ENCODE results near the gene SP100. TPM values are rescaled to one million over a fixed set of nuclear protein-coding genes. Genes with fewer than 3 reads are reported as not detected.

Gene SP100
- total and polyA plus RNA-seq, 4 donors: 8.2 to 43.2 (median 21.1) TPM

DNA sequence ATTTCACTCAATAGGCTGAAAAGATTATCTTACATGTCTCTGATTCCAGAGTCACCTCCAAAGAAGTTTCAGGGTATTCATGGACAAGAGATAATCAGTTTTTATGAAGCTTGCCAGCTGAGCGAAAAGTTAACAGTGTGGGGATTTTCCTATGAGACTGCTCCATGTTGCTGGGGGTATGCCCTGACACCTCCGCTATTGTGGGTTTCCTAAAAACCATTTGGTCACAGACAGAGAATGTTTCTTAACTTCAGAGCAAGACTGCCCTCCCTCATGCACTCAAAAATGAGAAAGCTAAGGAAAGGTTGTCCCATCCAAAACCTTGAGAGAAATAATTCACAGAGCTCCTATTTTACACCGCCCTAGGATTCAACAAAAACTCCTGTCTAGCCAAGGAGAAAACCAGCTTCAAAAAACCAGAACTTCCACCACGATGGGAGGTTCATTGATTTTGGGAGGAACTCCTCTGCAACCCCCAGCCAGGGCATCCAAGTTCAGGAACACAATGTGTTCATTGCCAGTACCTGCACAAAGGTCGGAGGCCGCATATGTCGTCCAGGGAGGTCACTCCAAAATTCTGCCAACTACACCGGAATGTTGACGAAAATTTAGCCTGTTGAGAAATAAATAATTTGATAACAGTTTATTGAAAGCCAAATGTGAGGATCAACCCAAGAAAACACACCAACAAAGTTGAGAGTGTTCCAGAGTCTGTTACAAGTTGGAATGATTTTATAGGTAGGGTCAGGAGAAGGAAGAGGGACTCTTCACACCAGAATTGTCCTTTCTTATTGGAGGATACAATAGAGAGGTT, 104.3 kb downstream of the SP100 start:
- Histone ChIP-seq H3K36me3 (ENCODE audit: control insufficient read depth, insufficient read depth, low read length) (no peaks in the 10 kb centered on the region), H3K4me1 (ENCODE audit: control insufficient read depth, insufficient read depth, low read length) (no peaks in the 10 kb centered on the region), H3K27ac (ENCODE audit: low read depth, low read length) (no peak overlapping the region), H3K4me3 (ENCODE audit: low read depth, low read length) (no peak overlapping the region), H3K9me3 (ENCODE audit: control insufficient read depth, insufficient read depth, low read length) (no peaks in the 10 kb centered on the region), H3K27me3 (ENCODE audit: control insufficient read depth, insufficient read depth, low read length) (no peaks in the 10 kb centered on the region)
- DNase-seq (ENCODE audit: low read depth in 4 of 6, low spot score in 6 of 6): no peak
- WGBS (ENCODE audit: insufficient coverage): 88% methylated on average over 5 of the region's 9 CpGs

DNA sequence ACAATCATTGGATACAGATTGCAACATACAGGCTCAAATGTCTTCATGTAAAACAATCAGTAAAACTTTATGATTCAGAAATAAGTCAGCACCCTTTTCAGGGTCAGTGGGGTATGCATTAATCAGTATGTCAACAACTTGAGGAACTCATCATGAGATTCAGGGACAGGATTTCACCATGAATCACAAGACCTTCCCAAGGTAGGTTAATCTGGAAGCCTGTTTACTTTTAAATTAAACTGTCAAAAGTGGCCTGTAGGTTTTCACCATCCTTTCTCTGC, 104.8 kb downstream of the SP100 start:
- no peak overlapping the region for H3K27ac ChIP-seq (ENCODE audit: low read depth, low read length)
- no peak overlapping the region for H3K4me3 ChIP-seq (ENCODE audit: low read depth, low read length)
- H3K36me3 ChIP-seq (ENCODE audit: control insufficient read depth, insufficient read depth, low read length): no peaks in the 10 kb centered on the region
- H3K9me3 ChIP-seq (ENCODE audit: control insufficient read depth, insufficient read depth, low read length): no peaks in the 10 kb centered on the region
- H3K4me1 ChIP-seq (ENCODE audit: control insufficient read depth, insufficient read depth, low read length): no peaks in the 10 kb centered on the region
- no peak for DNase-seq (ENCODE audit: low read depth in 4 of 6, low spot score in 6 of 6)
- no peaks in the 10 kb centered on the region for H3K27me3 ChIP-seq (ENCODE audit: control insufficient read depth, insufficient read depth, low read length)

DNA sequence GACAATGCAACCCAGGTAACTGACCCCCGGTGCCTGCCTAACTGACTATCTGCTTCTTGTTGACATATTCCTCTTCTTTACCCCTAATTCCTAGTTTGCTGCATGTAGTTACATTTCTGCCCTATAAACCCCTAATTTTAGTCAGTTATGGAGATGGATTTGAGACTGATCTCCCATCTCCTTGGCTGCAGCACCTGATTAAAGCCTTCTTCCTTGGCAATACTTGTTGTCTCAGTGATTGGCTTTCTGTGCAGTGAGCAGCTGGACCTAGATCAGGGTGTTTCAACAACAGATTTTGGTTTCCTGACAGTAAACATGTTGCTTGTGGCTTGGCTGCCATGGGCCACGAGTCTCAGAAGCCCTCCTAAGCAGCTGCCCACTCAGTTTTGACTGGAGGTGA, 105.4 kb downstream of the SP100 start:
- H3K27ac ChIP-seq (ENCODE audit: low read depth, low read length): no peak overlapping the region
- no peaks in the 10 kb centered on the region for H3K27me3 ChIP-seq (ENCODE audit: control insufficient read depth, insufficient read depth, low read length)
- H3K4me1 ChIP-seq (ENCODE audit: control insufficient read depth, insufficient read depth, low read length): no peaks in the 10 kb centered on the region
- no peaks in the 10 kb centered on the region for H3K9me3 ChIP-seq (ENCODE audit: control insufficient read depth, insufficient read depth, low read length)
- H3K36me3 ChIP-seq (ENCODE audit: control insufficient read depth, insufficient read depth, low read length): no peaks in the 10 kb centered on the region
- H3K4me3 ChIP-seq (ENCODE audit: low read depth, low read length): no peak overlapping the region
- 67% methylated on average over 1 of the region's 2 CpGs for WGBS (ENCODE audit: insufficient coverage)
- DNase-seq (ENCODE audit: low read depth in 4 of 6, low spot score in 6 of 6): no peak

DNA sequence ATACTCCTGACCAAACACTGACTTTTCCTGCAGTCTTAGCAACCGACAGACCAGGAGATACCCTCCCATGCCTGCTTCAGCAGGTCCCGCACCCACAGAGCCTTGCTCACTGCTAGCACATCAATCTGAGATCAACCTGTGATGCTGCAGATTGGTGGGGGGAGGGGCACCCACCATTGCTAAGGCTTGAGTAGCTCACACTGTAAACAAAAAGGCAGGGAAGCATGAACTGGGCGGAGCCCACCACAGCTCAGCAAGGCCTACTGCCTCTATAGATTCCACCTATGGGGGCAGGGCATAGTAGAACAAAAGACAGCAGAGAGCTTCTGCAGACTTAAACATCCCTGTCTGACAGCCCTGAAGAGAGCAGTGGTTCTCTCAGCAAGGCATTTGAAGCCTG, 109.7 kb downstream of the SP100 start:
- DNase-seq (ENCODE audit: low read depth in 4 of 6, low spot score in 6 of 6): no peak
- Histone ChIP-seq H3K4me1 (ENCODE audit: control insufficient read depth, insufficient read depth, low read length) (no peaks in the 10 kb centered on the region), H3K27me3 (ENCODE audit: control insufficient read depth, insufficient read depth, low read length) (no peaks in the 10 kb centered on the region), H3K4me3 (ENCODE audit: low read depth, low read length) (no peak overlapping the region), H3K27ac (ENCODE audit: low read depth, low read length) (no peak overlapping the region), H3K9me3 (ENCODE audit: control insufficient read depth, insufficient read depth, low read length) (no peaks in the 10 kb centered on the region), H3K36me3 (ENCODE audit: control insufficient read depth, insufficient read depth, low read length) (no peaks in the 10 kb centered on the region)
- 92% methylated on average over 2 of the region's 3 CpGs for WGBS (ENCODE audit: insufficient coverage)

DNA sequence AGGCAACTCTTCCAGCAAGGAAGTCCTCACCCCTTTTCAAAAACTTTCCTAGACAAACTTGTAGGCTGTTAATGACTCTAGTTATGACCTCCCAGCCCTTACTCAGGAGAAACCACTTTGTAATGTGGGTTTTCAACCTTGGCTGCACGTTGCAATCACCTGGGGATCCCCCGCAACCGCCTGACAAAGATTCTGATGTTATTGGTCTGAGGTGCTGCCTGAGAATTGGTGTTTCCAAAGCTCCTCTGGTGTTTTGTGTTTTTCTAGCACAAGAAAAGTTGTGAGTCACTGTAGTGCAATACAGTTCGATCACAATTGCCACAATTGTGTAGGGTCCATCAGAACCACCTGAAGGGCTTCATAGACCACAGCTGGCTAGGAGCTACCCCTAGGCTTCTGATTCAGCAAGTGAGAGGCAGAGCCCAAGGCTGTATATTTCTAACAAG, 121.6 kb downstream of the SP100 start:
- Histone ChIP-seq H3K4me3 (ENCODE audit: low read depth, low read length) (no peak overlapping the region), H3K9me3 (ENCODE audit: control insufficient read depth, insufficient read depth, low read length) (peaks cover 2% of the 10 kb centered on the region), H3K27me3 (ENCODE audit: control insufficient read depth, insufficient read depth, low read length) (no peaks in the 10 kb centered on the region), H3K27ac (ENCODE audit: low read depth, low read length) (no peak overlapping the region), H3K4me1 (ENCODE audit: control insufficient read depth, insufficient read depth, low read length) (no peaks in the 10 kb centered on the region), H3K36me3 (ENCODE audit: control insufficient read depth, insufficient read depth, low read length) (no peaks in the 10 kb centered on the region)
- no peak for DNase-seq (ENCODE audit: low read depth in 4 of 6, low spot score in 6 of 6)
- 93% methylated on average over 3 of the region's 4 CpGs for WGBS (ENCODE audit: insufficient coverage)

DNA sequence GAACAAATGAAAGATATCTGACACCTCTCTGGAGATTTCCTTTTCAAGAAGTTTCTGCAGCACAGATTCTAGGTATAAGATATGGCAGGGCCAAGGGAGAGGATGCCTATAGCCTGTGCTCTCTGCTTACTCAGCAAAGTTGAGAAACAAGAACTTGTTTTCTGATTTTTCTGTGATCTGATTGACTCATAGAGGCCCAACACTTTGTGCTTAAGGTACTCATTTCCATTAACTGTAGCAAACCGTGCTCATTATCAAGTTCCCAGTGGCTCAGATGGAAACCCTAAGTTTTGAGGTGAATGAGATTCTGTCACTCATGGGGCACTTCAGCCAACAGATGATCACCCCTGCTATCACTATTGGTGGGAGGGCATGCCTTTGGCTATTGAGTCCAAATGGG, 124.3 kb downstream of the SP100 start:
- WGBS (ENCODE audit: insufficient coverage): no CpG with 5 or more reads among the region's 1 CpG
- H3K9me3 ChIP-seq (ENCODE audit: control insufficient read depth, insufficient read depth, low read length): peaks cover 2% of the 10 kb centered on the region

DNA sequence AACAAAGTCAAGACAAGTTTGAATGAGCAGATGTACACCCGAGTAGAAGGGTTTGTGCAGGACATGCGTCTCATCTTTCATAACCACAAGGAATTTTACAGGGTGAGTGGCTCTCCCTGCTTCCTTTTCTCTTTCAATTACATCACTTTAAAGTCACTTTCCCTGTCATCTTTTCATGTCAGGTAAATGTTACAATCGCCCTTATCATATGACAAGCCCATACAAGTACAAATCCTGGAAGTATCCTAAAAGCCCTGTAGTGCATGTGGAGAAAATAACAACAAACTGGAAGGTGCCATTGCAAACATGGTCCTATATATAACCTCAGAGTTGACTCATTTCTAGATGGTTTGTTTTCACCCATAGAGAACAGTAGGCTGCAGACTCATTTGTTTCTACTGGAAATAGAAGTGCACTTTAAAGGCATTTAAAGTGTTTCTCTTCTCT, 126.0 kb downstream of the SP100 start:
- no peaks in the 10 kb centered on the region for H3K36me3 ChIP-seq (ENCODE audit: control insufficient read depth, insufficient read depth, low read length)
- WGBS (ENCODE audit: insufficient coverage): 89% methylated on average over 2 of the region's 3 CpGs
- no peaks in the 10 kb centered on the region for H3K4me1 ChIP-seq (ENCODE audit: control insufficient read depth, insufficient read depth, low read length)
- no peak for DNase-seq (ENCODE audit: low read depth in 4 of 6, low spot score in 6 of 6)
- no peak overlapping the region for H3K27ac ChIP-seq (ENCODE audit: low read depth, low read length)
- H3K4me3 ChIP-seq (ENCODE audit: low read depth, low read length): no peak overlapping the region
- H3K9me3 ChIP-seq (ENCODE audit: control insufficient read depth, insufficient read depth, low read length): peaks cover 2% of the 10 kb centered on the region
- H3K27me3 ChIP-seq (ENCODE audit: control insufficient read depth, insufficient read depth, low read length): no peaks in the 10 kb centered on the region

More for the DNA sequence above, 124.3 kb downstream of the SP100 start:
- H3K4me1 ChIP-seq (ENCODE audit: control insufficient read depth, insufficient read depth, low read length): no peaks in the 10 kb centered on the region
- no peak for DNase-seq (ENCODE audit: low read depth in 4 of 6, low spot score in 6 of 6)
- no peak overlapping the region for H3K27ac ChIP-seq (ENCODE audit: low read depth, low read length)
- no peaks in the 10 kb centered on the region for H3K36me3 ChIP-seq (ENCODE audit: control insufficient read depth, insufficient read depth, low read length)
- no peak overlapping the region for H3K4me3 ChIP-seq (ENCODE audit: low read depth, low read length)
- H3K27me3 ChIP-seq (ENCODE audit: control insufficient read depth, insufficient read depth, low read length): no peaks in the 10 kb centered on the region

DNA sequence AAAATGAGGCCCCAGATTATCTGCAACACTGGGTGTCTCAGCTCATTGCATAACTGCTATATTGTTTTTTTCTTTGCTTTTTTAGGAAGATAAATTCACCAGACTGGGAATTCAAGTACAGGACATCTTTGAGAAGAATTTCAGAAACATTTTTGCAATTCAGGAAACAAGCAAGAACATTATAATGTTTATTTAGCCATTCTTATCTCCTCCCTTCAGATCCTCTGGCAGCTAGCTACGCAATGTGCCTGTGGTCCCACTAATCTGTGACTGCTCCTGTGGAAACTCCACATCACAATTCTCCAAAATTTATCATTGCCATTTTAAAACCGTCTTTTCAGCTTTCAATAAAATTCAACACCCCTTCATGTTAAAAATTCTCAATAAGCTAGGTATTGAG, 126.8 kb downstream of the SP100 start:
- peaks cover 2% of the 10 kb centered on the region for H3K9me3 ChIP-seq (ENCODE audit: control insufficient read depth, insufficient read depth, low read length)
- no peak overlapping the region for H3K27ac ChIP-seq (ENCODE audit: low read depth, low read length)
- WGBS (ENCODE audit: insufficient coverage): 100% methylated on average over 1 of the region's 2 CpGs
- H3K4me1 ChIP-seq (ENCODE audit: control insufficient read depth, insufficient read depth, low read length): no peaks in the 10 kb centered on the region
- no peak for DNase-seq (ENCODE audit: low read depth in 4 of 6, low spot score in 6 of 6)
- no peaks in the 10 kb centered on the region for H3K27me3 ChIP-seq (ENCODE audit: control insufficient read depth, insufficient read depth, low read length)
- H3K4me3 ChIP-seq (ENCODE audit: low read depth, low read length): no peak overlapping the region
- H3K36me3 ChIP-seq (ENCODE audit: control insufficient read depth, insufficient read depth, low read length): no peaks in the 10 kb centered on the region

DNA sequence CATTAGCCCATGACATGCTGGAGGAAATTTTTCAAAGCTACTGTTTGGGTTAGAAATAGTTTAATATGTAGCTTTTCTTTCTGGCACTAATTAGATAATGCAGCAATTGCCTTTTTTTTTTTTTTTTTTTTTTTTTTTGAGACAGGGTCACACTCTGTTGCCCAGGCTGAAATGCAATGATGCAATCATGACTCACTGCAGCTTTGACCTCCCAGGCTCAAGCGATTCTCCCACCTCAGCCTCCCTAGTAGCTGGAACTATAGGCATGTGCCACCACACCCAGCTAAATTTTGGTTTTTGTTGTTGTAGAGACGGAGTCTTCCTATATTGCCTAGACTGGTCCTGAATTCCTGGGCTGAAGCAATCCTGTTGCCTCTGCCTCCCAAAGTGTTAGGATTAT, 136.2 kb downstream of the SP100 start:
- Histone ChIP-seq H3K4me3 (ENCODE audit: low read depth, low read length) (no peak overlapping the region), H3K27ac (ENCODE audit: low read depth, low read length) (no peak overlapping the region), H3K9me3 (ENCODE audit: control insufficient read depth, insufficient read depth, low read length) (peaks cover 1% of the 10 kb centered on the region), H3K27me3 (ENCODE audit: control insufficient read depth, insufficient read depth, low read length) (no peaks in the 10 kb centered on the region), H3K4me1 (ENCODE audit: control insufficient read depth, insufficient read depth, low read length) (no peaks in the 10 kb centered on the region), H3K36me3 (ENCODE audit: control insufficient read depth, insufficient read depth, low read length) (no peaks in the 10 kb centered on the region)
- DNase-seq (ENCODE audit: low read depth in 4 of 6, low spot score in 6 of 6): no peak
- WGBS (ENCODE audit: insufficient coverage): no CpG with 5 or more reads among the region's 2 CpGs

DNA sequence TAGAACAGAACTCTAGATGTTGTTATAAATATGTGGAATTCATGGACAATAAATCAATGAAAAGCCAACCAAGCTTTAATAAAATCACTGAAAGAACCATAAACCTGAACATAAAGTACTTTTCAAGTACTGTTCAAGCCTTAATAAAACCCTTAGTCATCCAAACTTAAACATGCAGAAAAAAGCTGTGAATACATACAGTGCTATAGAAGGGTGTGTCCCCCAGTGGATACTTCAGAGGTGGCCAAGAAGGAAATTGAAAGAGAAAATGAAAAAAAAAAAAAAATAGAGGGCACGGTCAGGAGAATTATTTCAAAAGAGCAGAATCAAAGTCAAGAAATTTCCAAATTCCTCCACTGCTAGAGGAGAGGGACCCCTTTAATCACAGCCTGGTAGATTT, 141.1 kb downstream of the SP100 start:
- no peak for DNase-seq (ENCODE audit: low read depth in 4 of 6, low spot score in 6 of 6)
- Histone ChIP-seq H3K4me3 (ENCODE audit: low read depth, low read length) (no peak overlapping the region), H3K27ac (ENCODE audit: low read depth, low read length) (no peak overlapping the region), H3K27me3 (ENCODE audit: control insufficient read depth, insufficient read depth, low read length) (no peaks in the 10 kb centered on the region), H3K4me1 (ENCODE audit: control insufficient read depth, insufficient read depth, low read length) (no peaks in the 10 kb centered on the region), H3K9me3 (ENCODE audit: control insufficient read depth, insufficient read depth, low read length) (peaks cover 1% of the 10 kb centered on the region), H3K36me3 (ENCODE audit: control insufficient read depth, insufficient read depth, low read length) (no peaks in the 10 kb centered on the region)
- WGBS (ENCODE audit: insufficient coverage): no CpG with 5 or more reads among the region's 1 CpG
